ENCODE data around the gene GBP5.

GBP5 gene

DNA sequence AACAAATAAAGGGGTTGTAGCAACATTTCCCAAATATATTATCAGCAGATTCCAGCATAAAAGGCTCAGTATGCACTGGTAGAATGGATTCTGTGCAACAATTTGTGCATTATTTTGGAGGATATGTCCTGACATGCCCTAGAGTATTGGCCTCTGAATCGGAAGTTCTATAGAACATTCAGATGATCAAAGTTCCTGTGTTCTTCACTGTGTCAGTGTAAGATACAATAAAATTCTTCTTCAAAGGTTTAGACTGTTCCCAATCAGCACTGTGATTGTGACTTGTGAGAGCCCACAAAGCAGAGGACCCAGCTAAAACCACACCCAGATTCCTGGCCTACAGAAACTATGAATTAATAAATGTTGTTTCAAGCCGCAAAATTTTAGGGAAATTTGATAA, 33.6 kb upstream of the GBP5 start:
- H3K27me3 ChIP-seq (ENCODE audit: control insufficient read depth, low read length), result no peaks in the 10 kb centered on the region

DNA sequence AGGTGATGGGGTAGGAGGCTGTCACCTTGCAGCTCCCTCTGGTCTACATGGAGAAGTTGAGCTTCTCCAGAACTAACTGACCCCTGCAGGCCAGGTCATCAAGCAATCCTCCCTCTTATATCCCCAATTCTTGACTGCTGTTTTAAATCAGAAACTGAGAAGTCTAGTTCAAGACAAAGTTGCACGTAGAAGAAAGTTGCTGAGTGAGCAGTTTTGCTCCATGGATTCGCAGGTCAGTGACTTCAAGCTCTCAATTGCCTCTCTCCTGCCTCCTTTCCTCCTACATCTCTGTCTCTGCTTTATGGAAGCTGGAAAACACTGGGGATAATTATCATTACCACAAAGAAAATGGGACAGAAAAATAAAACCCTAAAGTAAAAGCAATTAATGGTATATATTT, 32.8 kb upstream of the GBP5 start:
- Histone ChIP-seq H3K4me1 (ENCODE audit: control insufficient read depth, low read length) (no peaks in the 10 kb centered on the region), H3K36me3 (ENCODE audit: control insufficient read depth, low read length) (no peaks in the 10 kb centered on the region), H3K9me2 (replicated peaks; ENCODE audit: control insufficient read depth, low read length) (no peaks in the 10 kb centered on the region), H3K4me2 (ENCODE audit: low read length) (no peak overlapping the region), H3K9me3 (ENCODE audit: control insufficient read depth, insufficient read depth, low read length) (no peaks in the 10 kb centered on the region), H3K79me2 (ENCODE audit: control insufficient read depth, low read length) (no peaks in the 10 kb centered on the region), H3F3A (ENCODE audit: control insufficient read depth, insufficient read depth) (no peaks in the 10 kb centered on the region), H3K27ac (ENCODE audit: low read depth, low read length) (no peak overlapping the region), H3K4me3 (ENCODE audit: low read length) (no peak overlapping the region), H4K20me1 (ENCODE audit: control insufficient read depth, insufficient read depth, low read depth, low read length) (no peaks in the 10 kb centered on the region), H3K27me3 (ENCODE audit: control insufficient read depth, low read length) (no peaks in the 10 kb centered on the region)
- no peak for TF ChIP-seq CTCF (IDR thresholded peaks at IDR 0.05; ENCODE audit: low read depth, low read length, poor library complexity, severe bottlenecking)
- TF ChIP-seq EZH2phosphoT487 (IDR thresholded peaks at IDR 0.05; ENCODE audit: borderline replicate concordance, low read length), result no peak

More for the DNA sequence above, 33.6 kb upstream of the GBP5 start:
- Histone ChIP-seq H3K9me2 (replicated peaks; ENCODE audit: control insufficient read depth, low read length) (no peaks in the 10 kb centered on the region), H3K4me2 (ENCODE audit: low read length) (no peak overlapping the region), H4K20me1 (ENCODE audit: control insufficient read depth, insufficient read depth, low read depth, low read length) (no peaks in the 10 kb centered on the region), H3F3A (ENCODE audit: control insufficient read depth, insufficient read depth) (no peaks in the 10 kb centered on the region), H3K9me3 (ENCODE audit: control insufficient read depth, insufficient read depth, low read length) (no peaks in the 10 kb centered on the region), H3K4me1 (ENCODE audit: control insufficient read depth, low read length) (no peaks in the 10 kb centered on the region), H3K4me3 (ENCODE audit: low read length) (no peak overlapping the region), H3K27ac (ENCODE audit: low read depth, low read length) (no peak overlapping the region), H3K36me3 (ENCODE audit: control insufficient read depth, low read length) (no peaks in the 10 kb centered on the region), H3K79me2 (ENCODE audit: control insufficient read depth, low read length) (no peaks in the 10 kb centered on the region)
- TF ChIP-seq CTCF (IDR thresholded peaks at IDR 0.05; ENCODE audit: low read depth, low read length, poor library complexity, severe bottlenecking), result no peak
- TF ChIP-seq EZH2phosphoT487 (IDR thresholded peaks at IDR 0.05; ENCODE audit: borderline replicate concordance, low read length), result no peak

GRCh38 chr1:89304572-89305230, 32.0 kb upstream of the GBP5 start:
- Histone ChIP-seq H3K27ac (ENCODE audit: low read depth, low read length) (no peak overlapping the region), H3K9me3 (ENCODE audit: control insufficient read depth, insufficient read depth, low read length) (no peaks in the 10 kb centered on the region), H3K4me1 (ENCODE audit: control insufficient read depth, low read length) (no peaks in the 10 kb centered on the region), H4K20me1 (ENCODE audit: control insufficient read depth, insufficient read depth, low read depth, low read length) (no peaks in the 10 kb centered on the region), H3K36me3 (ENCODE audit: control insufficient read depth, low read length) (no peaks in the 10 kb centered on the region), H3K4me2 (ENCODE audit: low read length) (no peak overlapping the region), H3K9me2 (replicated peaks; ENCODE audit: control insufficient read depth, low read length) (no peaks in the 10 kb centered on the region), H3K79me2 (ENCODE audit: control insufficient read depth, low read length) (no peaks in the 10 kb centered on the region), H3F3A (ENCODE audit: control insufficient read depth, insufficient read depth) (no peaks in the 10 kb centered on the region), H3K4me3 (ENCODE audit: low read length) (no peak overlapping the region), H3K27me3 (ENCODE audit: control insufficient read depth, low read length) (no peaks in the 10 kb centered on the region)
- TF ChIP-seq CTCF (IDR thresholded peaks at IDR 0.05; ENCODE audit: low read depth, low read length, poor library complexity, severe bottlenecking) (no peak), EZH2phosphoT487 (IDR thresholded peaks at IDR 0.05; ENCODE audit: borderline replicate concordance, low read length) (no peak)

Measured in DOHH2 (cell line).